CD4-positive, alpha-beta memory T cell (primary cell): Measurements from ENCODE around the gene SHANK2. TPM values are rescaled to one million over a fixed set of nuclear protein-coding genes. Genes with fewer than 3 reads are reported as not detected.

Experiments
- CTCF ChIA-PET: fragments of 350-600 bp; sonication (Branson Sonifier 250); formaldehyde crosslinking; loops from one replicate; lab custom pipeline; 2021; ENCODE audit warnings: inconsistent platforms; ENCODE audit not compliant: partially characterized antibody; lab: Charles Lee
- POLR2A ChIA-PET: fragments of 350-600 bp; sonication (Branson Sonifier 250); formaldehyde crosslinking; loops from one replicate; lab custom pipeline; 2021; ENCODE audit not compliant: partially characterized antibody; lab: Charles Lee
- DNase-seq, 5 donors: peaks; one replicate each; pipeline versions ENCODE4 v3.0.0 to v3.0.0-alpha.2; 2020 to 2022; ENCODE audit warnings: mixed read lengths in 1 of 5
- H3K27ac ChIP-seq: one replicate; pipeline ENCODE4 v1.7.0; 2013; ENCODE audit warnings: low read depth, low read length
- H3K27me3 ChIP-seq: 2 replicates; pipeline ENCODE4 v1.7.0; 2013; ENCODE audit warnings: mild to moderate bottlenecking, low read length, moderate library complexity; ENCODE audit not compliant: insufficient read depth
- H3K36me3 ChIP-seq: 2 replicates; pipeline ENCODE4 v1.7.0; 2013; ENCODE audit warnings: mild to moderate bottlenecking, low read length, moderate library complexity; ENCODE audit not compliant: insufficient read depth
- H3K4me1 ChIP-seq: 2 replicates; pipeline ENCODE4 v1.7.0; 2013; ENCODE audit warnings: mild to moderate bottlenecking, low read length, moderate library complexity; ENCODE audit not compliant: insufficient read depth
- H3K4me3 ChIP-seq, 2 donors: one replicate each; pipeline ENCODE4 v1.7.0; 2013; ENCODE audit warnings: low read length in 2 of 2, mild to moderate bottlenecking in 1 of 2
- H3K9me3 ChIP-seq, 2 donors: one replicate each; pipeline ENCODE4 v1.7.0; 2013; ENCODE audit warnings: low read length in 2 of 2, control low read depth in 1 of 2; ENCODE audit not compliant: control insufficient read depth in 1 of 2
- H3K27ac Mint-ChIP-seq, 7 donors: one replicate each; pipeline ENCODE4 v1.8.0; 2020 to 2021; ENCODE audit warnings: mixed read lengths in 7 of 7, mild to moderate bottlenecking in 6 of 7, inconsistent platforms in 3 of 7, moderate library complexity in 3 of 7
- H3K27me3 Mint-ChIP-seq, 2 donors: one replicate each; pipeline ENCODE4 v1.8.0; 2020 to 2021; ENCODE audit warnings: mixed read lengths in 2 of 2
- H3K36me3 Mint-ChIP-seq, 2 donors: one replicate each; pipeline ENCODE4 v1.8.0; 2020 to 2021; ENCODE audit warnings: mixed read lengths in 2 of 2, inconsistent platforms in 1 of 2, mild to moderate bottlenecking in 1 of 2
- H3K4me1 Mint-ChIP-seq, 4 donors: one replicate each; pipeline ENCODE4 v1.8.0; 2020 to 2021; ENCODE audit warnings: mixed read lengths in 4 of 4, mild to moderate bottlenecking in 1 of 4
- H3K4me3 Mint-ChIP-seq, 8 donors: one replicate each; pipeline ENCODE4 v1.8.0; 2020 to 2021; ENCODE audit warnings: mixed read lengths in 8 of 8, mild to moderate bottlenecking in 7 of 8, moderate library complexity in 6 of 8, inconsistent platforms in 3 of 8
- H3K9me3 Mint-ChIP-seq, 8 donors: one replicate each; pipeline ENCODE4 v1.8.0; 2020 to 2021; ENCODE audit warnings: mixed read lengths in 8 of 8, mild to moderate bottlenecking in 5 of 8, inconsistent platforms in 3 of 8, moderate library complexity in 1 of 8
- intact Hi-C: fragments of 100-400 bp; cut with micrococcal nuclease; formaldehyde crosslinking; loops from one replicate; pipeline ENCODE4 v1.15.1; 2023
- polyA plus RNA-seq, 2 donors: library from polyadenylated mRNA; unstranded; fragments of 300-500 nt; fragmentation: Illumina TruSeq; gene quantifications; one replicate each; pipeline ENCODE4 v1.2.3, GENCODE V29; 2021
- total RNA-seq, 2 experiments: library from RNA; stranded (reverse); gene quantifications; one replicate each; pipeline ENCODE4 v1.2.3, GENCODE V29; 2021

The SHANK2 gene
- total and polyA plus RNA-seq, 4 experiments from 2014 or later = not detected

DNA sequence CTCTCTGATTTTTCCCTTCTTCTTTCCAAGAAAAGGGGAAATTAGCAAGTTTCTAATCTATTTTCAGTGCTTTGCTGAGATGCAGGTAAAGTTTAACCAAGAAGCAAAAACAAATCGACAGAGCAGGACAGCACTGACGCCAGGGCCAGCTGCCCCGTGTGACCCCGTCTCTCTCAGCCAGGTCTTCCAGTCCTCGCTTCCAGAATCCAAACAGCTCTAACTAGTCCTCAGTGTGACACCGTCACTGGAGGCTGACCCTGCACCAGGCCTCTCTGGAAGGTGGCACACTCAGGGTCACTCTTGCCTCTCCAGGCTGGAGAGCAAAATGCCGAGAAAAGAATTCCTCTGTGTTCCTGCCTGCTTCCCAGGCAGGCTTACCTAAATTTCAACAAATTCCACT lies 44.8 kb downstream of the SHANK2 start:
- no peak overlapping the region for H3K27ac ChIP-seq
- no peak overlapping the region for H3K4me3 ChIP-seq
- no peaks in the 10 kb centered on the region for H3K36me3 ChIP-seq
- no peak for DNase-seq
- H3K27me3 ChIP-seq = no peaks in the 10 kb centered on the region
- Mint-ChIP-seq H3K4me3 (no peak overlapping the region), H3K4me1 (no peaks in the 10 kb centered on the region), H3K27me3 (peaks cover 0 to 1% of the 10 kb centered on the region in 2 donors), H3K36me3 (no peaks in the 10 kb centered on the region), H3K27ac (no peak overlapping the region), H3K9me3 (peaks cover 0 to 4% (median 0%) of the 10 kb centered on the region in 8 donors)
- H3K4me1 ChIP-seq = no peaks in the 10 kb centered on the region
- intact Hi-C loops = no loop called here
- no peaks in the 10 kb centered on the region for H3K9me3 ChIP-seq
- CTCF ChIA-PET = no interaction called here
- POLR2A ChIA-PET = no interaction called here

- H3K36me3 Mint-ChIP-seq = no peaks in the 10 kb centered on the region
- Histone ChIP-seq H3K27me3 (no peaks in the 10 kb centered on the region), H3K9me3 (no peaks in the 10 kb centered on the region), H3K27ac (no peak overlapping the region), H3K36me3 (no peaks in the 10 kb centered on the region), H3K4me3 (no peak overlapping the region), H3K4me1 (no peaks in the 10 kb centered on the region)
- no peak overlapping the region for H3K4me3 Mint-ChIP-seq
- peaks cover 0 to 4% (median 0%) of the 10 kb centered on the region in 8 donors for H3K9me3 Mint-ChIP-seq
- DNase-seq = no peak
- ChIA-PET POLR2A (no interaction called here), CTCF (no interaction called here)
- no peaks in the 10 kb centered on the region for H3K27me3 Mint-ChIP-seq
- no peaks in the 10 kb centered on the region for H3K4me1 Mint-ChIP-seq
- H3K27ac Mint-ChIP-seq = peak overlapping the region in 1 of 7 donors; percentile 37
- intact Hi-C loops = no loop called here
Observed at GRCh38 chr11:71206186-71206585, 46.2 kb downstream of the SHANK2 start.

GRCh38 chr11:71204748-71205664 lies 47.4 kb downstream of the SHANK2 start:
- H3K4me3 Mint-ChIP-seq = no peak overlapping the region
- peaks cover 0 to 4% (median 0%) of the 10 kb centered on the region in 8 donors for H3K9me3 Mint-ChIP-seq
- H3K27ac Mint-ChIP-seq = no peak overlapping the region
- Histone ChIP-seq H3K36me3 (no peaks in the 10 kb centered on the region), H3K27ac (no peak overlapping the region), H3K4me3 (no peak overlapping the region), H3K4me1 (no peaks in the 10 kb centered on the region), H3K9me3 (no peaks in the 10 kb centered on the region), H3K27me3 (no peaks in the 10 kb centered on the region)
- intact Hi-C loops = no loop called here
- no peaks in the 10 kb centered on the region for H3K4me1 Mint-ChIP-seq
- no peaks in the 10 kb centered on the region for H3K36me3 Mint-ChIP-seq
- CTCF ChIA-PET = no interaction called here
- POLR2A ChIA-PET = no interaction called here
- no peak for DNase-seq
- no peaks in the 10 kb centered on the region for H3K27me3 Mint-ChIP-seq

GRCh38 chr11:71204294-71204693 lies 48.1 kb downstream of the SHANK2 start:
- ChIA-PET CTCF (no interaction called here), POLR2A (no interaction called here)
- no peak overlapping the region for H3K27ac Mint-ChIP-seq
- intact Hi-C loops = no loop called here
- H3K4me1 Mint-ChIP-seq = no peaks in the 10 kb centered on the region
- no peaks in the 10 kb centered on the region for H3K4me1 ChIP-seq
- no peak overlapping the region for H3K4me3 Mint-ChIP-seq
- H3K36me3 ChIP-seq = no peaks in the 10 kb centered on the region
- no peaks in the 10 kb centered on the region for H3K36me3 Mint-ChIP-seq
- no peak for DNase-seq
- H3K9me3 Mint-ChIP-seq = peaks cover 0 to 4% (median 0%) of the 10 kb centered on the region in 8 donors
- H3K27me3 ChIP-seq = no peaks in the 10 kb centered on the region
- H3K4me3 ChIP-seq = no peak overlapping the region
- H3K9me3 ChIP-seq = no peaks in the 10 kb centered on the region
- no peak overlapping the region for H3K27ac ChIP-seq
- H3K27me3 Mint-ChIP-seq = no peaks in the 10 kb centered on the region

DNA sequence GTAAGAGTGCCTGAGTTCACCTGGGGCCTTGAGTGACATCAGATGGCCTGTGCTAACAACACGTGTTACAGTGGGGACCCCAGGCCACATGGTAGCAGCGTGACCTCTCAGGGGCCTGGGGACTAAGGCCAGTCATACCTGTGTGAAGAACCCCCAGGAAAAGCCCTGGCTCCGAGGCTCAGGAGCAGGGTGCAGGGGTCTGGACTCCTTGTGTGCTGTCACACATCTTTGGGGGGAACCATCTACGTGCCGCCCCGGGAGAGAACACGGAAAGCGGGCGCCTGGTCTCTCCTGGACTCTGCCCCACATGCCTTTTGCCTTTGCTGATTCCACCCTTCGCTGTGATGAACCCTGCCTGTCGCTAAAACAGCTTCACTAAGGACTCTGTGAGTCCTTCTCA lies 48.7 kb downstream of the SHANK2 start:
- Histone ChIP-seq H3K36me3 (no peaks in the 10 kb centered on the region), H3K4me1 (no peaks in the 10 kb centered on the region), H3K4me3 (no peak overlapping the region), H3K9me3 (no peaks in the 10 kb centered on the region), H3K27me3 (no peaks in the 10 kb centered on the region), H3K27ac (no peak overlapping the region)
- Mint-ChIP-seq H3K36me3 (no peaks in the 10 kb centered on the region), H3K4me1 (no peaks in the 10 kb centered on the region), H3K4me3 (no peak overlapping the region), H3K27ac (no peak overlapping the region), H3K9me3 (peaks cover 0 to 3% (median 0%) of the 10 kb centered on the region in 8 donors), H3K27me3 (no peaks in the 10 kb centered on the region)
- CTCF ChIA-PET = no interaction called here
- intact Hi-C loops = no loop called here
- no peak for DNase-seq
- POLR2A ChIA-PET = no interaction called here

DNA sequence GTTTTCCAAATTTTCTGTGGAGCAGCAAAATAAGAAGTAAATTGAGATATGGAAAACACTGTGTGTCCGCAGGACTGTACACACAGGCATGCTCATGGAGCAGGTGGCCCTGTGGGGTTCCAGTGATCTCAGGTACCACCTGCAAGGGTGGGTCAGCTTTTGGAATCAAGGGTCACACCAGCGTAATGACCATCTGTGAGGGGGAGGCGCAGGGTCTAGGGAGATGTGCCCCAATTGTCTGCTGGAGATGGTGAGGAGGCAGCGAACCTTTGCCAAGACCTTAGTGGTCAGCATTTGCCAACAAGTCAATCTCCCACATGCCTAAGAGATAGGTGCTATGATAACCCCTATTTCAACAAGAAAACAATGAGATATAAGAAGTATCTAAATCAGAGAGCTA lies 49.4 kb downstream of the SHANK2 start:
- ChIA-PET CTCF (no interaction called here), POLR2A (no interaction called here)
- H3K27me3 Mint-ChIP-seq = no peaks in the 10 kb centered on the region
- Histone ChIP-seq H3K9me3 (no peaks in the 10 kb centered on the region), H3K27me3 (no peaks in the 10 kb centered on the region), H3K36me3 (no peaks in the 10 kb centered on the region), H3K4me1 (no peaks in the 10 kb centered on the region), H3K27ac (no peak overlapping the region), H3K4me3 (no peak overlapping the region)
- H3K27ac Mint-ChIP-seq = no peak overlapping the region
- H3K36me3 Mint-ChIP-seq = no peaks in the 10 kb centered on the region
- no peak overlapping the region for H3K4me3 Mint-ChIP-seq
- DNase-seq = no peak
- peaks cover 0 to 2% (median 0%) of the 10 kb centered on the region in 8 donors for H3K9me3 Mint-ChIP-seq
- intact Hi-C loops = no loop called here
- H3K4me1 Mint-ChIP-seq = no peaks in the 10 kb centered on the region

DNA sequence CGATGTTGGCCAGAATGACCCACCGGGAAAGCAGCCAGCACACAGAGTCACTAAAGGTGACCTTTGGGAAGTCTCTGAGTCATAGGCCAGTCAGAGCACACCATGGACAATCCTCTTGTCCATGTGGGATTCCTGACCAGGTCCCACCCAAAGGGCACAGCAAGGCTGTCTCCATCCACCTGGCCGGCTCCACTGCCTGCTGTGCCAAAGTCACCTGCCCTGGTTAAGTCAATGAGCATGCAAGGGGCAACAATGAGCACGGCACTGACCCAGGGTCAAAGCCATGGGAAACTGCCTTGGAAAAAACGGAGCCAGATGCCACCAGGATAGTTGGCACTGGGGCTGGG lies 49.8 kb downstream of the SHANK2 start:
- DNase-seq = no peak
- no peak overlapping the region for H3K27ac ChIP-seq
- CTCF ChIA-PET = no interaction called here
- H3K4me1 ChIP-seq = no peaks in the 10 kb centered on the region
- Mint-ChIP-seq H3K9me3 (no peaks in the 10 kb centered on the region), H3K27ac (no peak overlapping the region), H3K27me3 (no peaks in the 10 kb centered on the region), H3K36me3 (no peaks in the 10 kb centered on the region), H3K4me1 (no peaks in the 10 kb centered on the region), H3K4me3 (no peak overlapping the region)
- intact Hi-C loops = no loop called here
- POLR2A ChIA-PET = no interaction called here
- H3K27me3 ChIP-seq = no peaks in the 10 kb centered on the region
- H3K4me3 ChIP-seq = no peak overlapping the region
- H3K9me3 ChIP-seq = no peaks in the 10 kb centered on the region
- no peaks in the 10 kb centered on the region for H3K36me3 ChIP-seq
